Psoas muscle (tissue), 8 donors: ENCODE results near the gene TSHZ2. TPM values are rescaled to one million over a fixed set of nuclear protein-coding genes. Genes with fewer than 3 reads are reported as not detected.

Experiments
- ATAC-seq, 4 donors: fragments of 200-7000 bp; cut with Tn5 transposase; one replicate each; pipeline ENCODE4 v1.9.1; 2020; ENCODE audit warnings: moderate library complexity in 3 of 4, mild to moderate bottlenecking in 2 of 4
- DNase-seq, 2 donors: peaks; one replicate each; pipeline ENCODE4 v3.0.0-alpha.2; 2020
- H3K27ac ChIP-seq: fragments of 200-600 bp; one replicate; pipeline ENCODE4 v1.8.0; 2022
- H3K27me3 ChIP-seq, 3 donors: fragments of 200-600 bp in 1 of 3; one replicate each; pipeline versions ENCODE4 v1.6.1 to v1.8.0; 2013 to 2022; ENCODE audit warnings: low read length in 2 of 3, mild to moderate bottlenecking in 2 of 3, moderate library complexity in 1 of 3; ENCODE audit not compliant: insufficient read depth in 3 of 3
- H3K36me3 ChIP-seq, 2 donors: fragments of 200-600 bp in 1 of 2; one replicate each; pipeline versions ENCODE4 v1.6.1 to v1.8.0; 2013 to 2022; ENCODE audit warnings: low read depth in 1 of 2, mild to moderate bottlenecking in 1 of 2, moderate library complexity in 1 of 2; ENCODE audit not compliant: insufficient read depth in 1 of 2
- H3K4me1 ChIP-seq: fragments of 200-600 bp; one replicate; pipeline ENCODE4 v1.8.0; 2022
- H3K4me3 ChIP-seq: fragments of 200-600 bp; one replicate; pipeline ENCODE4 v1.8.0; 2022; ENCODE audit warnings: mild to moderate bottlenecking
- H3K9me3 ChIP-seq: fragments of 200-600 bp; one replicate; pipeline ENCODE4 v1.8.0; 2022
- CTCF ChIP-seq: fragments of 200-600 bp; IDR thresholded peaks from one replicate; pipeline ENCODE4 v1.8.0; 2022; ENCODE audit warnings: antibody characterized with exemption
- WGBS, 3 donors: extraction: QIAGEN DNeasy Blood & Tissue Kit; methylation state at CpG; one replicate each; pipeline versions ENCODE4 v1.1.6 to v1.1.7; 2013; 5-methylcytosine and 5-hydroxymethylcytosine counted together
- intact Hi-C, 2 donors: fragments of 100-400 bp; cut with DNase I; formaldehyde crosslinking; loops; one replicate each; pipeline versions ENCODE4 v1.11.0 to v1.14.2; 2022
- polyA plus RNA-seq, 3 donors: library from polyadenylated mRNA; stranded (reverse); fragments of 200-250 nt; gene quantifications; one replicate each; pipeline ENCODE4 v1.2.3, GENCODE V29; 2013
- total RNA-seq, 4 donors: library from RNA; stranded (reverse); fragmentation: NEBNext Ultra II Directional in 2 of 4; extraction: Animal tissue kit (Norgen Biotek cat#: 25700) in 2 of 4; gene quantifications; one replicate each; pipeline versions ENCODE4 v1.2.1 to v1.2.4, GENCODE V29; 2021 to 2023
- donor health status: healthy with polysubstance abuse.
- donor health status: DM: no; HTN: no; CAD: no; lungs with moderate emphysema.
- donor health status: Bipolar disorder and iron deficiency.
- donor health status: healthy.
- donor health status: DM: yes; HTN: yes; CAD: no.
- donor health status: DM: no; HTN: no; CAD: no.
- donor health status: DM: no; HTN: no; CAD: no.
- donor health status: DM: yes; HTN: yes; CAD: no.

TSHZ2 gene
- total and polyA plus RNA-seq, 7 donors, result 0.39 to 7.5 (median 1.9) TPM

- 65 to 80% (median 66%) methylated on average over 1 of the region's 1 CpG for WGBS, 3 donors
- no peak for TF ChIP-seq CTCF
- Histone ChIP-seq H3K4me1 (no peaks in the 10 kb centered on the region), H3K36me3 (no peaks in the 10 kb centered on the region), H3K27ac (no peak overlapping the region), H3K9me3 (no peaks in the 10 kb centered on the region), H3K27me3 (no peaks in the 10 kb centered on the region), H3K4me3 (no peak overlapping the region)
- intact Hi-C loops, result no loop called here
- DNase-seq (no peak), ATAC-seq (no peak)
Measured at GRCh38 chr20:53344891-53345290, 372.7 kb downstream of the TSHZ2 start.

GRCh38 chr20:53345536-53346334, 373.6 kb downstream of the TSHZ2 start:
- Histone ChIP-seq H3K4me1 (no peaks in the 10 kb centered on the region), H3K36me3 (no peaks in the 10 kb centered on the region), H3K9me3 (peaks cover 6% of the 10 kb centered on the region), H3K4me3 (no peak overlapping the region), H3K27me3 (no peaks in the 10 kb centered on the region), H3K27ac (no peak overlapping the region)
- DNase-seq, result no peak
- ATAC-seq, result no peak
- 81 to 85% (median 85%) methylated on average over 18 of the region's 18 CpGs for WGBS, 3 donors
- intact Hi-C loops, result no loop called here
- no peak for TF ChIP-seq CTCF

GRCh38 chr20:53346335-53346648, 374.1 kb downstream of the TSHZ2 start:
- no peak overlapping the region for H3K27ac ChIP-seq
- no peak overlapping the region for H3K4me3 ChIP-seq
- intact Hi-C loops, result no loop called here
- ATAC-seq (no peak), DNase-seq (no peak)
- TF ChIP-seq CTCF, result no peak
- no peaks in the 10 kb centered on the region for H3K36me3 ChIP-seq
- no peaks in the 10 kb centered on the region for H3K27me3 ChIP-seq
- H3K9me3 ChIP-seq, result peaks cover 6% of the 10 kb centered on the region
- H3K4me1 ChIP-seq, result no peaks in the 10 kb centered on the region
- WGBS, 3 donors, result 37 to 45% (median 38%) methylated on average over 11 of the region's 11 CpGs

- no peak for DNase-seq
- Histone ChIP-seq H3K4me1 (no peaks in the 10 kb centered on the region), H3K27me3 (peaks cover 0 to 3% (median 0%) of the 10 kb centered on the region in 3 donors), H3K4me3 (no peak overlapping the region), H3K36me3 (no peaks in the 10 kb centered on the region), H3K27ac (no peak overlapping the region), H3K9me3 (peaks cover 6% of the 10 kb centered on the region)
- ATAC-seq, result no peak
- TF ChIP-seq CTCF, result no peak
- intact Hi-C loops, result no loop called here
- WGBS, 3 donors, result 80 to 89% (median 81%) methylated on average over 2 of the region's 2 CpGs
Measured at GRCh38 chr20:53349730-53350129, 377.6 kb downstream of the TSHZ2 start.
